ENCODE measurements around the gene BCR. TPM values are rescaled to one million over a fixed set of nuclear protein-coding genes. Genes with fewer than 3 reads are reported as not detected.

BCR gene
- total RNA-seq, 2 experiments from 2014 or later, result 42.2 to 51.3 TPM

DNA sequence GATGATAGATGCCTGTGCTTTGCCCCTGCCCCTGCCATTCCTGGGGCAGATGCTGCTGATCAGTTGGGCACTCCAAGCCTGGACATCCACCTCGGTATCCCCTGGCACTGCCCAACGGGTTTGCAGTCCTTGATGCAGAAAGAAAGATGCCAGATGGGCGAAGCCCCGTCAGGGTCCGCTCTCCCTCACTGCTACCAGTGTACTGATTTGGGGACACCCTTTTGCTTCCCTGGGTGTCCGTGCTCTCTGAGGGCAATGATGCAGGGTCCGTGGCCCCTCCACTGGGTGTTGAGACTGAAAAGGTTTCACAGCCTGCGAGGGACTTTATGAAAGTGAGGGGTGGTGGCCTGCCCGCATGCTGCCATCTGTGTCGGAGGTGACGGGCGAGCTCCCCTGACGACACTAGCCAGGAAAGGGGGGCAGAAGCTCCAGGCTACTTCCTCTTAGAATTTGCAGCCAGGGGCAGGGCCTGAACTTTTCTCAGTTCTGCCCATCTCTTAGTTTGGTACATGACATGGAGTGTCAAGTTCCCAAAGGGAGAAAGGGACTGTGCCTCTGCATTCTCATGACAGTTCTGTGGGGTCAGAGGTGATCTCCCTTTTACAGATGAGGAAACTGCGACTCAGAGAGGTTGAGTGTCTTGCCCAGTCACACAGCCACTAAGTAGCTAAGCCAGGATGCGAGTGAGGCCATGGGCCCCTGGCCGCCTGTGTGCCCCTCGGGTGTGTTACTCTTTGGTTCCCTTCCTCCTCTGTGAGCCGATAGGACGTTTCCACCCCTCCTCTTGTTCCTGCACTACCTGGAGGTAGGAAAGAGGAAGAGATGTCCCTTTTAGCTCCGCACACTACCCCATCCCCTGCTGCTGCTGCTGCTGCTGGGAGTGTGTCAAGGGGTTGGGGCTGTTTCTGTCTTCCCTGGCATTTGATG, 96.6 kb downstream of the BCR start:
- DNase-seq (ENCODE audit: low spot score), result no peak
- peaks cover 22% of the 10 kb centered on the region for H3K4me1 ChIP-seq (ENCODE audit: insufficient read depth, low read length, poor library complexity, severe bottlenecking)
- peaks cover 34% of the 10 kb centered on the region for H3K36me3 ChIP-seq (ENCODE audit: insufficient read depth, low read length)
- no peak overlapping the region for H2AFZ ChIP-seq (ENCODE audit: low read length)
- no peak overlapping the region for H3K4me2 ChIP-seq (ENCODE audit: low read length)
- H3K9me3 ChIP-seq (ENCODE audit: low read length), result no peaks in the 10 kb centered on the region
- no peak overlapping the region for H3K27ac ChIP-seq (ENCODE audit: low read depth, low read length, poor library complexity, severe bottlenecking)
- no peak overlapping the region for H3K4me3 ChIP-seq (ENCODE audit: low read depth, low read length, poor library complexity, severe bottlenecking)
- BruUV-seq (replicated peaks), result no TSS peak
- H4K20me1 ChIP-seq (ENCODE audit: insufficient read depth, low read length), result no peaks in the 10 kb centered on the region
- TF ChIP-seq, protein P1, sequence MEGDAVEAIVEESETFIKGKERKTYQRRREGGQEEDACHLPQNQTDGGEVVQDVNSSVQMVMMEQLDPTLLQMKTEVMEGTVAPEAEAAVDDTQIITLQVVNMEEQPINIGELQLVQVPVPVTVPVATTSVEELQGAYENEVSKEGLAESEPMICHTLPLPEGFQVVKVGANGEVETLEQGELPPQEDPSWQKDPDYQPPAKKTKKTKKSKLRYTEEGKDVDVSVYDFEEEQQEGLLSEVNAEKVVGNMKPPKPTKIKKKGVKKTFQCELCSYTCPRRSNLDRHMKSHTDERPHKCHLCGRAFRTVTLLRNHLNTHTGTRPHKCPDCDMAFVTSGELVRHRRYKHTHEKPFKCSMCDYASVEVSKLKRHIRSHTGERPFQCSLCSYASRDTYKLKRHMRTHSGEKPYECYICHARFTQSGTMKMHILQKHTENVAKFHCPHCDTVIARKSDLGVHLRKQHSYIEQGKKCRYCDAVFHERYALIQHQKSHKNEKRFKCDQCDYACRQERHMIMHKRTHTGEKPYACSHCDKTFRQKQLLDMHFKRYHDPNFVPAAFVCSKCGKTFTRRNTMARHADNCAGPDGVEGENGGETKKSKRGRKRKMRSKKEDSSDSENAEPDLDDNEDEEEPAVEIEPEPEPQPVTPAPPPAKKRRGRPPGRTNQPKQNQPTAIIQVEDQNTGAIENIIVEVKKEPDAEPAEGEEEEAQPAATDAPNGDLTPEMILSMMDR (conservative IDR thresholded peaks at IDR 0.05; ENCODE audit: low read length), result no peak
- TF ChIP-seq EZH2phosphoT487 (IDR thresholded peaks at IDR 0.05; ENCODE audit: borderline replicate concordance, low read depth, low read length), result no peak
- H3K9me2 ChIP-seq (ENCODE audit: insufficient read depth, low read length), result no peaks in the 10 kb centered on the region
- intact Hi-C loops (cut with micrococcal nuclease; ENCODE audit: unreplicated experiment), result no loop called here
- ChIA-PET CTCF (ENCODE audit: unreplicated experiment) (no interaction called here), POLR2A (no interaction called here)
- no peaks in the 10 kb centered on the region for H3K79me2 ChIP-seq (ENCODE audit: insufficient read depth, low read depth, low read length)

DNA sequence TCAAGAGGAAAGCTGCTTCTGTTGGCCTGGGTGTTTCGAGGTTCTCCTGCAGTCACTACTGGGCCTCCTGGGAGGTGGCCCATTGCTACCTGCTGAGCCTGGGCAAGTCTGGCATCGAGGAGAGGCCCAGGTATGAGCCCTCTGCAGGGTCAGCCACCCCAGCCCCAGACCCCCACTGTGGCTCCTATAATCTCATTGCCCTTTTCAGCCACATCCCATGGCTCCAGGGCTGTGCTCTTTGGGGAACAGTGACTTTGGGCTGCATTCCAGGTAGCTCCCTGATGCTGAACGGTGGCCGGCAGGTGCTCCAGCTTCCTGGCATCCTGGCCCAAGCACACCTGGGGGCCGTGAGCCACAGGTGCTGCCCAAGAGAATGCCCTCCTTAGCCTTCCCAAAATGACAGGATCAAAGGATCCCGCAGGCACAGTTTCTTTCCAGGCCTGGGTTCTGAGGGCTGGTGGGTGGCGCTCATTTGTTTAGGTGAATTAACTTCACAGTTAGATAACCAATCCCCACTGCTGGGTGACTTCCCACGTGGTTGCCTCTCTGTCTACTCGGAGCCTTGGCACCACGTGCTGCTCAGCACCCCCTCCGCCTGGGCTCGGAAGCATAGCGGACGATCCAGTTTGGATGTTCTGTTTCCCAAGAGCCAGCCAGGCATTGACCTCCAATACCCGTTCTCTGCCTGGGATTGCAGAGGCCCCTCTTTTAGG, 97.4 kb downstream of the BCR start:
- ChIA-PET POLR2A (interaction anchor here (0.9 kb wide), 1 partner anchor 94 kb away, joined by 3 read pairs; no protein-coding TSS in a partner anchor), CTCF (ENCODE audit: unreplicated experiment) (no interaction called here)
- Histone ChIP-seq H3K9me2 (ENCODE audit: insufficient read depth, low read length) (no peaks in the 10 kb centered on the region), H3K4me3 (ENCODE audit: low read depth, low read length, poor library complexity, severe bottlenecking) (no peak overlapping the region), H3K4me2 (ENCODE audit: low read length) (no peak overlapping the region), H3K9me3 (ENCODE audit: low read length) (no peaks in the 10 kb centered on the region), H4K20me1 (ENCODE audit: insufficient read depth, low read length) (no peaks in the 10 kb centered on the region), H3K4me1 (ENCODE audit: insufficient read depth, low read length, poor library complexity, severe bottlenecking) (peaks cover 16% of the 10 kb centered on the region), H3K79me2 (ENCODE audit: insufficient read depth, low read depth, low read length) (no peaks in the 10 kb centered on the region), H2AFZ (ENCODE audit: low read length) (no peak overlapping the region), H3K36me3 (ENCODE audit: insufficient read depth, low read length) (peaks cover 32% of the 10 kb centered on the region), H3K27ac (ENCODE audit: low read depth, low read length, poor library complexity, severe bottlenecking) (no peak overlapping the region)
- BruUV-seq (replicated peaks), result no TSS peak
- TF ChIP-seq, protein P1 (conservative IDR thresholded peaks at IDR 0.05; ENCODE audit: low read length), result no peak
- TF ChIP-seq EZH2phosphoT487 (IDR thresholded peaks at IDR 0.05; ENCODE audit: borderline replicate concordance, low read depth, low read length), result no peak
- no peak for DNase-seq (ENCODE audit: low spot score)
- intact Hi-C loops (cut with micrococcal nuclease; ENCODE audit: unreplicated experiment), result no loop called here
